Activated T-cell treated with anti-CD3 and anti-CD28 coated beads for 4 hours (primary cell): Measurements from ENCODE around the gene CFD.
"Not testable (repeated sequence)": the region's sequence is repeated elsewhere in the genome, so short reads cannot be mapped to it uniquely, and the experiment has no call there.

Source experiments
- DNase-seq: peaks from one replicate; pipeline ENCODE4 v3.0.0-alpha.2; 2020

The CFD gene

GRCh38 chr19:890831-891230 is 31.4 kb downstream of the CFD start:
- DNase-seq: no peak

GRCh38 chr19:891421-892200 is 32.1 kb downstream of the CFD start:
- DNase-seq: not testable (repeated sequence)

GRCh38 chr19:892243-892893 is 32.9 kb downstream of the CFD start:
- DNase-seq: no peak

- DNase-seq: peak; percentile 84
These were observed 33.6 kb downstream of the CFD start, which contains the start of the genes MED16 and RNU6-9 for GRCh38 chr19:892894-893689. Gene MED16, minus strand, starts transcription at chr19:893187. Its CDS starts 2,056 bp downstream, at chr19:891131. Gene RNU6-9, plus strand, starts transcription at chr19:893484.

- DNase-seq: no peak
These were observed 37.0 kb downstream of the CFD start for GRCh38 chr19:896434-896833.

GRCh38 chr19:896999-897398 is 37.5 kb downstream of the CFD start:
- no peak for DNase-seq

- DNase-seq: no peak
These were observed 38.1 kb downstream of the CFD start for GRCh38 chr19:897442-898039.

- DNase-seq: no peak
These were observed 39.2 kb downstream of the CFD start for GRCh38 chr19:898663-899062.

- DNase-seq: no peak
These were observed 40.0 kb downstream of the CFD start for GRCh38 chr19:899336-900042.

GRCh38 chr19:900043-900301 is 40.5 kb downstream of the CFD start:
- DNase-seq: no peak

- DNase-seq: no peak
These were observed 41.0 kb downstream of the CFD start for GRCh38 chr19:900302-901111.

- DNase-seq: no peak
These were observed 42.0 kb downstream of the CFD start for GRCh38 chr19:901216-902092.

- DNase-seq: no peak
These were observed 42.6 kb downstream of the CFD start for GRCh38 chr19:902093-902370.

GRCh38 chr19:902446-903226 is 43.2 kb downstream of the CFD start:
- no peak for DNase-seq

- DNase-seq: no peak
These were observed 43.9 kb downstream of the CFD start for GRCh38 chr19:903266-903797.

- no peak for DNase-seq
These were observed 45.1 kb downstream of the CFD start for GRCh38 chr19:904545-904944.

- no peak for DNase-seq
These were observed 47.0 kb downstream of the CFD start for GRCh38 chr19:906480-906879.

- no peak for DNase-seq
These were observed 47.9 kb downstream of the CFD start for GRCh38 chr19:907183-907853.
